Measurements from ENCODE around the gene FBXO31. TPM values are rescaled to one million over a fixed set of nuclear protein-coding genes. Genes with fewer than 3 reads are reported as not detected.

The FBXO31 gene
- total and polyA plus RNA-seq, 9 donors = 25.0 to 74.5 (median 54.5) TPM

- Histone ChIP-seq H3K27ac (peak overlapping the region; percentile 77 to 83), H3K36me3 (no peaks in the 10 kb centered on the region), H3K9me3 (no peaks in the 10 kb centered on the region), H3K4me1 (ENCODE audit: insufficient read depth) (peaks cover 3% of the 10 kb centered on the region), H3K27me3 (no peaks in the 10 kb centered on the region), H3K4me3 (peak overlapping the region; percentile 88)
- intact Hi-C loops (cut with DNase I) = loop anchor here in 2 of 4 donors (5.0 kb wide), 2 partner anchors 76 to 244 kb away; partner anchors contain the start of gene C16orf95 (in 1 of the 2)
- DNase-seq = peak; percentile 48 to 70 (median 66)
- 0 to 1% (median 1%) methylated on average over 49 to 53 of the region's 53 CpGs for WGBS, 3 donors
- TF ChIP-seq, protein P1, sequence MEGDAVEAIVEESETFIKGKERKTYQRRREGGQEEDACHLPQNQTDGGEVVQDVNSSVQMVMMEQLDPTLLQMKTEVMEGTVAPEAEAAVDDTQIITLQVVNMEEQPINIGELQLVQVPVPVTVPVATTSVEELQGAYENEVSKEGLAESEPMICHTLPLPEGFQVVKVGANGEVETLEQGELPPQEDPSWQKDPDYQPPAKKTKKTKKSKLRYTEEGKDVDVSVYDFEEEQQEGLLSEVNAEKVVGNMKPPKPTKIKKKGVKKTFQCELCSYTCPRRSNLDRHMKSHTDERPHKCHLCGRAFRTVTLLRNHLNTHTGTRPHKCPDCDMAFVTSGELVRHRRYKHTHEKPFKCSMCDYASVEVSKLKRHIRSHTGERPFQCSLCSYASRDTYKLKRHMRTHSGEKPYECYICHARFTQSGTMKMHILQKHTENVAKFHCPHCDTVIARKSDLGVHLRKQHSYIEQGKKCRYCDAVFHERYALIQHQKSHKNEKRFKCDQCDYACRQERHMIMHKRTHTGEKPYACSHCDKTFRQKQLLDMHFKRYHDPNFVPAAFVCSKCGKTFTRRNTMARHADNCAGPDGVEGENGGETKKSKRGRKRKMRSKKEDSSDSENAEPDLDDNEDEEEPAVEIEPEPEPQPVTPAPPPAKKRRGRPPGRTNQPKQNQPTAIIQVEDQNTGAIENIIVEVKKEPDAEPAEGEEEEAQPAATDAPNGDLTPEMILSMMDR (IDR thresholded peaks at IDR 0.05) = peak in 1 of 3 donors; percentile 25
- TF ChIP-seq POLR2A (IDR thresholded peaks at IDR 0.05) = peak; percentile 26
- no peak for TF ChIP-seq EP300 (IDR thresholded peaks at IDR 0.05)
Measured at GRCh38 chr16:87392821-87393679, 9.5 kb upstream of the FBXO31 start.

DNA sequence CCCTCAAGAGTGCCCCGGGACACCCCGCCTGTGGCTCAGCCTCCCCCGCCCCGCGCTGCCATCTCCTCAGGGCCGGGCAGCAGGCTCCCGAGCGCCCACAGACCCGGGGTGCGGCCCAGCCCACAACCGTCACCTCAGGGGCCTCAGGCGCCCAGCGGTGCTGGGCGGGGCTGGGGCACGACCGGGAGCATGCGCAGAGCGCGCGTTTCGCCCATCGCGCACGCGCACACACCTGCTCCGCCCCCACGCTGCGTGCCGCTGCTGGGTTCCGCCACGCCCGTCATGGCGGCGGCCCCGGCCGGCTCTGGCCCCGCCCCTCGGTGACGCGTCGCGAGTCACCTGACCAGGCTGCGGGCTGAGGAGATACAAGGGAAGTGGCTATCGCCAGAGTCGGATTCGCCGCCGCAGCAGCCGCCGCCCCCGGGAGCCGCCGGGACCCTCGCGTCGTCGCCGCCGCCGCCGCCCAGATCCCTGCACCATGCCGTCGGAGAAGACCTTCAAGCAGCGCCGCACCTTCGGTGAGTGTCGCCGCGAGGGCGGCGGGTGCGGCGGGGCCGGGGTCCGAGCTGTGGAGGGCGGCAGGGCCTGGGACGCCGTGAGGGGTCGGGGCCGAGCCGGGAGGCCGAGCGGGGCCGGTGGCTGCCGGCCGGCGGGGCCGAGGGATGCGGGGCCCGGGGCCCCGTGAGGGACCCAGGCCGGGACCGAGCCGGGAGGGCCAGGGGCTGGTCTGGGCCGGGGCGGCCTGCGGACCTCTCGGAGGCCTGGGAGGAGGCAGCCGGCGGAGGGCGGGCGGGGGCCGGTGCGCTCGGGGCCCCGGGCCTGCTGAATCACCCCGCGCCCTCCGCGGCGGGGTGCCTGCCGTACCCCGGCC is 8.6 kb upstream of the FBXO31 start, which contains the start of gene MAP1LC3B:
MAP1LC3B (plus strand) TSS at position 387 of the 871 bp plus-strand sequence; CDS start at position 479, 92 bp downstream.
- Histone ChIP-seq H3K27me3 (no peaks in the 10 kb centered on the region), H3K4me1 (ENCODE audit: insufficient read depth) (peaks cover 8% of the 10 kb centered on the region), H3K4me3 (peak within 1 kb of the TSS; percentile 88), H3K9me3 (no peaks in the 10 kb centered on the region), H3K27ac (peak within 1 kb of the TSS; percentile 97), H3K36me3 (no peaks in the 10 kb centered on the region)
- intact Hi-C loops (cut with DNase I) = loop anchor here in 2 of 4 donors (5.0 kb wide), 2 partner anchors 75 to 245 kb away; partner anchors contain the start of gene C16orf95 (in 1 of the 2)
- WGBS, 3 donors = 0 to 1% (median 0%) methylated on average over 39 to 113 of the region's 113 CpGs
- peak; percentile 96 to 100 (median 98) for DNase-seq
- TF ChIP-seq POLR2A (IDR thresholded peaks at IDR 0.05) (peak; percentile 98), EP300 (IDR thresholded peaks at IDR 0.05) (peak; percentile 40)
- TF ChIP-seq, protein P1 (IDR thresholded peaks at IDR 0.05) = peak in 2 of 3 donors; percentile 21 to 24

GRCh38 chr16:87391324-87391949 is 7.9 kb upstream of the FBXO31 start:
- peak overlapping the region; percentile 97 for H3K27ac ChIP-seq
- intact Hi-C loops (cut with DNase I) = loop anchor here in 2 of 4 donors (5.0 kb wide), 2 partner anchors 74 to 246 kb away; partner anchors contain the start of gene C16orf95 (in 1 of the 2)
- H3K4me1 ChIP-seq (ENCODE audit: insufficient read depth) = peaks cover 8% of the 10 kb centered on the region
- TF ChIP-seq, protein P1 (IDR thresholded peaks at IDR 0.05) = no peak
- TF ChIP-seq EP300 (IDR thresholded peaks at IDR 0.05) (no peak), POLR2A (IDR thresholded peaks at IDR 0.05) (no peak)
- H3K36me3 ChIP-seq = no peaks in the 10 kb centered on the region
- DNase-seq = peak in 4 of 5 donors; percentile 62 to 75 (median 73)
- 7 to 17% (median 12%) methylated on average over 18 to 44 of the region's 44 CpGs for WGBS, 3 donors
- H3K9me3 ChIP-seq = no peaks in the 10 kb centered on the region
- H3K27me3 ChIP-seq = no peaks in the 10 kb centered on the region
- peak overlapping the region; percentile 73 for H3K4me3 ChIP-seq

All from ovary (tissue), 9 donors.